ENCODE measurements around the gene NHP2. TPM values are rescaled to one million over a fixed set of nuclear protein-coding genes. Genes with fewer than 3 reads are reported as not detected.

Gene NHP2
- polyA plus RNA-seq, 1 donor from 2014 or later: 332 TPM

DNA sequence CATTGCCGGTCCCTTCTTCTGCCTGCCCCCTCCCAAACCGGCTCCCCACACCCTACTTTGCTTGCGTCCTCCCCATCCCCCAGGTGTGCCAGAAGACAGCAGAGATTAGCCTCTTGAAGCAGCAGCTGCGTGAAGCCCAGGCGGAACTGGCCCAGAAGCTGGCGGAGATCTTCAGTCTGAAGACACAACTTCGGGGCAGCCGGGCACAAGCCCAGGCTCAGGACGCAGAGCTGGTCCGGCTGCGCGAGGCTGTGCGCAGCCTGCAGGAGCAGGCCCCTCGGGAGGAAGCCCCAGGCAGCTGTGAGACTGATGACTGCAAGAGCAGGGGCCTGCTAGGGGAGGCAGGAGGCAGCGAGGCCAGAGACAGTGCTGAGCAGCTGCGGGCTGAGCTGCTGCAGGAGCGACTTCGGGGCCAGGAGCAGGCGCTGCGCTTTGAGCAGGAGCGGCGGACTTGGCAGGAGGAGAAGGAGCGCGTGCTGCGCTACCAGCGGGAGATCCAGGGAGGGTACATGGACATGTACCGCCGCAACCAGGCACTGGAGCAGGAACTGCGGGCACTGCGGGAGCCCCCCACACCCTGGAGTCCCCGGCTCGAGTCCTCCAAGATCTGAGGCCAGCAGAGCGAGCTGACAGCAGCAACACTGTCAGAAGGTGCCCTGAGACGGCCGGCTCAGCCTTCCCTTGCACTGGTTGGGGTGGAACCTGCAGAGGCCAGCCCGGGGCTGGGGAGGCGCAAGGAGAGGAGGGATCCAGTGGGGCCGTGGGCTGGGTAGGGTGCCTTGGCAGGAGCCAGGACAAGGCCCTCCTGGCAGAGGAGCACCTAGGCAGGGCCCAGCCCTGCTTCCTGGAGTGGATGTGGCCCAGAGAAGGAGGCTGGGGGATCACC is 32.1 kb downstream of the NHP2 start:
- TF ChIP-seq SMC3 (conservative IDR thresholded peaks at IDR 0.05; ENCODE audit: poor library complexity) (no peak), POLR2AphosphoS5 (IDR thresholded peaks at IDR 0.05) (no peak), TAF1 (IDR thresholded peaks at IDR 0.05; ENCODE audit: low read depth) (no peak), MXI1 (conservative IDR thresholded peaks at IDR 0.05; ENCODE audit: poor library complexity, severe bottlenecking) (no peak), EZH2 (IDR thresholded peaks at IDR 0.05; ENCODE audit: borderline replicate concordance, insufficient read depth, low read length, poor library complexity, severe bottlenecking) (no peak), EP300 (conservative IDR thresholded peaks at IDR 0.05; ENCODE audit: poor library complexity, severe bottlenecking) (no peak), RAD21 (conservative IDR thresholded peaks at IDR 0.05) (no peak)
- TF ChIP-seq, protein P1, sequence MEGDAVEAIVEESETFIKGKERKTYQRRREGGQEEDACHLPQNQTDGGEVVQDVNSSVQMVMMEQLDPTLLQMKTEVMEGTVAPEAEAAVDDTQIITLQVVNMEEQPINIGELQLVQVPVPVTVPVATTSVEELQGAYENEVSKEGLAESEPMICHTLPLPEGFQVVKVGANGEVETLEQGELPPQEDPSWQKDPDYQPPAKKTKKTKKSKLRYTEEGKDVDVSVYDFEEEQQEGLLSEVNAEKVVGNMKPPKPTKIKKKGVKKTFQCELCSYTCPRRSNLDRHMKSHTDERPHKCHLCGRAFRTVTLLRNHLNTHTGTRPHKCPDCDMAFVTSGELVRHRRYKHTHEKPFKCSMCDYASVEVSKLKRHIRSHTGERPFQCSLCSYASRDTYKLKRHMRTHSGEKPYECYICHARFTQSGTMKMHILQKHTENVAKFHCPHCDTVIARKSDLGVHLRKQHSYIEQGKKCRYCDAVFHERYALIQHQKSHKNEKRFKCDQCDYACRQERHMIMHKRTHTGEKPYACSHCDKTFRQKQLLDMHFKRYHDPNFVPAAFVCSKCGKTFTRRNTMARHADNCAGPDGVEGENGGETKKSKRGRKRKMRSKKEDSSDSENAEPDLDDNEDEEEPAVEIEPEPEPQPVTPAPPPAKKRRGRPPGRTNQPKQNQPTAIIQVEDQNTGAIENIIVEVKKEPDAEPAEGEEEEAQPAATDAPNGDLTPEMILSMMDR (IDR thresholded peaks at IDR 0.05; ENCODE audit: poor library complexity, severe bottlenecking): no peak
- TF ChIP-seq, protein P2, sequence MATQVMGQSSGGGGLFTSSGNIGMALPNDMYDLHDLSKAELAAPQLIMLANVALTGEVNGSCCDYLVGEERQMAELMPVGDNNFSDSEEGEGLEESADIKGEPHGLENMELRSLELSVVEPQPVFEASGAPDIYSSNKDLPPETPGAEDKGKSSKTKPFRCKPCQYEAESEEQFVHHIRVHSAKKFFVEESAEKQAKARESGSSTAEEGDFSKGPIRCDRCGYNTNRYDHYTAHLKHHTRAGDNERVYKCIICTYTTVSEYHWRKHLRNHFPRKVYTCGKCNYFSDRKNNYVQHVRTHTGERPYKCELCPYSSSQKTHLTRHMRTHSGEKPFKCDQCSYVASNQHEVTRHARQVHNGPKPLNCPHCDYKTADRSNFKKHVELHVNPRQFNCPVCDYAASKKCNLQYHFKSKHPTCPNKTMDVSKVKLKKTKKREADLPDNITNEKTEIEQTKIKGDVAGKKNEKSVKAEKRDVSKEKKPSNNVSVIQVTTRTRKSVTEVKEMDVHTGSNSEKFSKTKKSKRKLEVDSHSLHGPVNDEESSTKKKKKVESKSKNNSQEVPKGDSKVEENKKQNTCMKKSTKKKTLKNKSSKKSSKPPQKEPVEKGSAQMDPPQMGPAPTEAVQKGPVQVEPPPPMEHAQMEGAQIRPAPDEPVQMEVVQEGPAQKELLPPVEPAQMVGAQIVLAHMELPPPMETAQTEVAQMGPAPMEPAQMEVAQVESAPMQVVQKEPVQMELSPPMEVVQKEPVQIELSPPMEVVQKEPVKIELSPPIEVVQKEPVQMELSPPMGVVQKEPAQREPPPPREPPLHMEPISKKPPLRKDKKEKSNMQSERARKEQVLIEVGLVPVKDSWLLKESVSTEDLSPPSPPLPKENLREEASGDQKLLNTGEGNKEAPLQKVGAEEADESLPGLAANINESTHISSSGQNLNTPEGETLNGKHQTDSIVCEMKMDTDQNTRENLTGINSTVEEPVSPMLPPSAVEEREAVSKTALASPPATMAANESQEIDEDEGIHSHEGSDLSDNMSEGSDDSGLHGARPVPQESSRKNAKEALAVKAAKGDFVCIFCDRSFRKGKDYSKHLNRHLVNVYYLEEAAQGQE (IDR thresholded peaks at IDR 0.05; ENCODE audit: borderline replicate concordance): no peak
- no peaks in the 10 kb centered on the region for H3F3A ChIP-seq (ENCODE audit: insufficient read depth, low read length, poor library complexity, severe bottlenecking)
- H3K9me3 ChIP-seq (ENCODE audit: low read length): no peaks in the 10 kb centered on the region
- H3K36me3 ChIP-seq (ENCODE audit: insufficient read depth, low read length): no peaks in the 10 kb centered on the region
- H3K27me3 ChIP-seq (ENCODE audit: insufficient read depth, low read depth, low read length): no peaks in the 10 kb centered on the region
- H3K27ac ChIP-seq (ENCODE audit: low read length): no peak overlapping the region
- no peak overlapping the region for H3K4me3 ChIP-seq (ENCODE audit: low read length)
- H3K9ac ChIP-seq (ENCODE audit: low read length): no peak overlapping the region
- H2AFZ ChIP-seq (ENCODE audit: low read depth, low read length): no peak overlapping the region
- no peaks in the 10 kb centered on the region for H3K79me2 ChIP-seq (replicated peaks; ENCODE audit: insufficient read depth, low read length)
- no peak overlapping the region for H3K4me2 ChIP-seq (ENCODE audit: low read length)
- H3K9me2 ChIP-seq (ENCODE audit: insufficient read depth, low read length): no peaks in the 10 kb centered on the region
- H4K20me1 ChIP-seq (ENCODE audit: insufficient read depth): no peaks in the 10 kb centered on the region

GRCh38 chr5:178120607-178121357 is 32.9 kb downstream of the NHP2 start:
- H3K27ac ChIP-seq (ENCODE audit: low read length): no peak overlapping the region
- TF ChIP-seq POLR2AphosphoS5 (IDR thresholded peaks at IDR 0.05): no peak
- no peak for TF ChIP-seq EZH2 (IDR thresholded peaks at IDR 0.05; ENCODE audit: borderline replicate concordance, insufficient read depth, low read length, poor library complexity, severe bottlenecking)
- TF ChIP-seq, protein P2 (IDR thresholded peaks at IDR 0.05; ENCODE audit: borderline replicate concordance): no peak
- no peak for TF ChIP-seq EP300 (conservative IDR thresholded peaks at IDR 0.05; ENCODE audit: poor library complexity, severe bottlenecking)
- TF ChIP-seq, protein P1 (IDR thresholded peaks at IDR 0.05; ENCODE audit: poor library complexity, severe bottlenecking): peak; percentile 25
- no peak for TF ChIP-seq MXI1 (conservative IDR thresholded peaks at IDR 0.05; ENCODE audit: poor library complexity, severe bottlenecking)
- no peak for TF ChIP-seq TAF1 (IDR thresholded peaks at IDR 0.05; ENCODE audit: low read depth)

More at GRCh38 chr5:178120607-178121357, 32.9 kb downstream of the NHP2 start:
- no peaks in the 10 kb centered on the region for H4K20me1 ChIP-seq (ENCODE audit: insufficient read depth)
- no peak overlapping the region for H3K4me3 ChIP-seq (ENCODE audit: low read length)
- no peak overlapping the region for H2AFZ ChIP-seq (ENCODE audit: low read depth, low read length)
- no peaks in the 10 kb centered on the region for H3K79me2 ChIP-seq (replicated peaks; ENCODE audit: insufficient read depth, low read length)
- H3K9me2 ChIP-seq (ENCODE audit: insufficient read depth, low read length): no peaks in the 10 kb centered on the region
- H3K9ac ChIP-seq (ENCODE audit: low read length): no peak overlapping the region
- no peaks in the 10 kb centered on the region for H3K36me3 ChIP-seq (ENCODE audit: insufficient read depth, low read length)
- no peaks in the 10 kb centered on the region for H3F3A ChIP-seq (ENCODE audit: insufficient read depth, low read length, poor library complexity, severe bottlenecking)
- H3K4me2 ChIP-seq (ENCODE audit: low read length): no peak overlapping the region
- no peaks in the 10 kb centered on the region for H3K27me3 ChIP-seq (ENCODE audit: insufficient read depth, low read depth, low read length)
- H3K9me3 ChIP-seq (ENCODE audit: low read length): no peaks in the 10 kb centered on the region
